Thoracic aorta (tissue), 2 donors: Measurements from ENCODE around the gene GCSAML. TPM values are rescaled to one million over a fixed set of nuclear protein-coding genes. Genes with fewer than 3 reads are reported as not detected.

Source experiments
- ATAC-seq: fragments of 150-250 bp; one replicate; pipeline ENCODE4 v1.8.0; 2017; ENCODE audit warnings: low read depth; ENCODE audit not compliant: insufficient number of reproducible peaks, low FRiP score
- DNase-seq: peaks from one replicate; pipeline ENCODE4 v3.0.0-alpha.2; 2020; ENCODE audit warnings: low spot score
- H3K27ac ChIP-seq, 2 donors: fragments of 200-600 bp; sonication (generic); 1 replicate in 1 of 2; 2 replicates in 1 of 2; pipeline ENCODE4 v1.5.1; 2016; ENCODE audit warnings: mild to moderate bottlenecking in 2 of 2, moderate library complexity in 2 of 2
- H3K27me3 ChIP-seq: fragments of 200-600 bp; sonication (generic); replicated peaks from 2 replicates; pipeline ENCODE4 v1.6.0; 2016; ENCODE audit warnings: mild to moderate bottlenecking; ENCODE audit not compliant: insufficient read depth
- H3K36me3 ChIP-seq: fragments of 200-600 bp; sonication (generic); one replicate; pipeline ENCODE4 v1.5.1; 2016
- H3K4me1 ChIP-seq, 2 donors: fragments of 200-600 bp; sonication (generic); 1 replicate in 1 of 2; 2 replicates in 1 of 2; pipeline versions ENCODE4 v1.5.1 to v1.6.0; 2016; ENCODE audit warnings: low read depth in 2 of 2, mild to moderate bottlenecking in 1 of 2; ENCODE audit not compliant: control insufficient read depth in 1 of 2
- H3K4me3 ChIP-seq: fragments of 200-600 bp; sonication (generic); 2 replicates; pipeline ENCODE4 v1.5.1; 2016; ENCODE audit warnings: mild to moderate bottlenecking
- H3K9me3 ChIP-seq: fragments of 200-600 bp; sonication (generic); 2 replicates; pipeline ENCODE4 v1.5.1; 2016
- CTCF ChIP-seq: fragments of 200-600 bp; sonication (generic); IDR thresholded peaks from one replicate; pipeline ENCODE4 v1.5.1; 2019; ENCODE audit warnings: antibody characterized with exemption
- total RNA-seq, 2 donors: library from RNA; depleted of rRNA; stranded (reverse); fragments of >200 nt; gene quantifications; one replicate each; pipeline versions ENCODE4 v1.1.0 to v1.2.3, GENCODE V29; 2016

Gene GCSAML
- total RNA-seq, 2 donors from 2014 or later = 0.42 to 1.2 TPM

- DNase-seq (no peak), ATAC-seq (no peak)
- no peaks in the 10 kb centered on the region for H3K4me1 ChIP-seq
- H3K4me3 ChIP-seq = no peak overlapping the region
- no peaks in the 10 kb centered on the region for H3K27me3 ChIP-seq
- H3K27ac ChIP-seq = no peak overlapping the region
- no peak for TF ChIP-seq CTCF
- no peaks in the 10 kb centered on the region for H3K36me3 ChIP-seq
- no peaks in the 10 kb centered on the region for H3K9me3 ChIP-seq
Observed at GRCh38 chr1:247562198-247562597, 13.3 kb downstream of the GCSAML start.

- no peaks in the 10 kb centered on the region for H3K9me3 ChIP-seq
- no peaks in the 10 kb centered on the region for H3K27me3 ChIP-seq
- H3K4me1 ChIP-seq = no peaks in the 10 kb centered on the region
- no peak for DNase-seq
- no peak overlapping the region for H3K4me3 ChIP-seq
- no peak overlapping the region for H3K27ac ChIP-seq
- TF ChIP-seq CTCF = no peak
- no peaks in the 10 kb centered on the region for H3K36me3 ChIP-seq
- no peak for ATAC-seq
Observed at GRCh38 chr1:247574236-247574635, 25.3 kb downstream of the GCSAML start.

DNA sequence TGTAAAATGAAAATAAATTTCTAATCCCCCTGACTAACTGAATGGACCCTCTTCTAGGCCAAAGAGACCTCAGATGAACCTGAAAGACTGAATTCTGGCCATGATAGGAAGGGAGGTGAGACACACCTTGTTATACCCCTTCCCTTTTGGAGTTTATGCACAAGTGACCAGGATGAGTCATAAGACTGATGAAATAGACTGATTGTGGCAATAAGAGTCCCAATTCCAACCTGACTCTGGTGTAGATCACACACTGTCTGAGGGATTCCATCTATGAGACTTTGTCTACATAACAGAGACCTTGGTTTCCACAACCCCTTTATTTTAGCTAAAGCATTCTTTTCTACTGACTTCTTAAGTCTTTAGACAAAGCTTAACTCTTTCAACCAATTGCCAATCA lies 25.7 kb downstream of the GCSAML start:
- no peaks in the 10 kb centered on the region for H3K36me3 ChIP-seq
- no peak for DNase-seq
- no peak overlapping the region for H3K27ac ChIP-seq
- no peak for ATAC-seq
- H3K27me3 ChIP-seq = no peaks in the 10 kb centered on the region
- no peak for TF ChIP-seq CTCF
- H3K4me3 ChIP-seq = no peak overlapping the region
- H3K9me3 ChIP-seq = no peaks in the 10 kb centered on the region
- no peaks in the 10 kb centered on the region for H3K4me1 ChIP-seq

- no peaks in the 10 kb centered on the region for H3K9me3 ChIP-seq
- no peaks in the 10 kb centered on the region for H3K36me3 ChIP-seq
- ATAC-seq (no peak), DNase-seq (no peak)
- no peak overlapping the region for H3K27ac ChIP-seq
- no peak for TF ChIP-seq CTCF
- no peak overlapping the region for H3K4me3 ChIP-seq
- no peaks in the 10 kb centered on the region for H3K27me3 ChIP-seq
- H3K4me1 ChIP-seq = no peaks in the 10 kb centered on the region
Observed at GRCh38 chr1:247576514-247576913, 27.6 kb downstream of the GCSAML start.

DNA sequence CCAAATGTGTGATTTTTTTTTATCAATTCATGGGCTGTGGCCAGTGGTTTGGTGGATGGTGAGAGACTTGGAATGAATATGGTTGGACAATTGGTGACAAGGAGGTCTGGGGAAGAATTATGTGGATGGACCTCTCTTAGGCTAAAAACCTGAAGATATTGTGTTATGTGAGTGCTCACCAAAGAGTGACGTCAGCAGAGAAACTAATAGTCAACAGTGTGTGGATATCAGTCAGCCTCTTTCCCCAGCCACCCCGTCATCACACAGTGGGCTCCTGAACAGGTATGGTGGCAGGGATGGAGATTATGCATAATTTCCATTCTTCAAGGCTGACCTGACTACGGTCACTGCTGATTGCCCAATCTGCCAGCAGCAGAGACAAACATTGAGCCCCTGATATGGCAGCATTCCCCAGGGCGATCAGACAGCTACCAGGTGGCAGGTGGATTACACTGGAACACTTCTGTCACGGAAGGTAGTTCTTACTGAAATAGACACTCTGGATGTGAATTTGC lies 30.1 kb downstream of the GCSAML start:
- H3K4me1 ChIP-seq = no peaks in the 10 kb centered on the region
- no peak overlapping the region for H3K4me3 ChIP-seq
- H3K9me3 ChIP-seq = no peaks in the 10 kb centered on the region
- H3K27me3 ChIP-seq = no peaks in the 10 kb centered on the region
- no peak for ATAC-seq
- H3K27ac ChIP-seq = no peak overlapping the region
- no peaks in the 10 kb centered on the region for H3K36me3 ChIP-seq
- no peak for TF ChIP-seq CTCF
- no peak for DNase-seq
